Endodermal cell (in vitro differentiated cells): ENCODE measurements around the gene KDM1A. TPM values are rescaled to one million over a fixed set of nuclear protein-coding genes. Genes with fewer than 3 reads are reported as not detected.

Experiments used
- DNase-seq: peaks from one replicate; pipeline ENCODE4 v3.0.0-alpha.2; 2017
- H3K27ac ChIP-seq: 2 replicates; pipeline ENCODE4 v1.5.1; 2013; ENCODE audit warnings: mild to moderate bottlenecking, low read depth, low read length, moderate library complexity
- H3K27me3 ChIP-seq: 2 replicates; pipeline ENCODE4 v1.6.1; 2013; ENCODE audit warnings: mild to moderate bottlenecking, low read length, moderate library complexity; ENCODE audit not compliant: insufficient read depth, control insufficient read depth, poor library complexity, severe bottlenecking
- H3K36me3 ChIP-seq: 2 replicates; pipeline ENCODE4 v1.7.0; 2013; ENCODE audit warnings: mild to moderate bottlenecking, low read length, moderate library complexity; ENCODE audit not compliant: control insufficient read depth, insufficient read depth
- H3K4me1 ChIP-seq: one replicate; pipeline ENCODE4 v1.7.0; 2013; ENCODE audit warnings: low read length; ENCODE audit not compliant: control insufficient read depth, insufficient read depth
- H3K4me3 ChIP-seq: 2 replicates; pipeline ENCODE4 v1.5.1; 2013; ENCODE audit warnings: mild to moderate bottlenecking, low read length, moderate library complexity
- H3K9ac ChIP-seq: 2 replicates; pipeline ENCODE4 v1.6.1; 2013; ENCODE audit warnings: mild to moderate bottlenecking, low read length, moderate library complexity; ENCODE audit not compliant: poor library complexity, severe bottlenecking; ENCODE audit errors: extremely low read depth
- H3K9me3 ChIP-seq: 2 replicates; pipeline ENCODE4 v1.6.1; 2013; ENCODE audit warnings: mild to moderate bottlenecking, low read length, moderate library complexity; ENCODE audit not compliant: control insufficient read depth
- H3K27ac Mint-ChIP-seq: 2 replicates; pipeline ENCODE4 v1.8.0; 2020; ENCODE audit warnings: mixed read lengths
- H3K27me3 Mint-ChIP-seq: 2 replicates; pipeline ENCODE4 v1.8.0; 2021; ENCODE audit warnings: mild to moderate bottlenecking, mixed read lengths; ENCODE audit not compliant: insufficient read depth
- H3K36me3 Mint-ChIP-seq: 2 replicates; pipeline ENCODE4 v1.8.0; 2020; ENCODE audit warnings: low read depth, mixed read lengths
- H3K4me1 Mint-ChIP-seq: 2 replicates; pipeline ENCODE4 v1.8.0; 2020; ENCODE audit warnings: mixed read lengths
- H3K4me3 Mint-ChIP-seq: 2 replicates; pipeline ENCODE4 v1.8.0; 2020; ENCODE audit warnings: mild to moderate bottlenecking, moderate library complexity, mixed read lengths
- H3K9me3 Mint-ChIP-seq: 2 replicates; pipeline ENCODE4 v1.8.0; 2020; ENCODE audit warnings: mild to moderate bottlenecking, mixed read lengths
- WGBS, 2 experiments: methylation state at CpG; one replicate each; pipeline versions ENCODE4 v1.1.5 to v1.1.7; 2013; ENCODE audit warnings: missing lambda C conversion rate in 2 of 2, mixed read lengths in 1 of 2; ENCODE audit not compliant: insufficient coverage in 1 of 2, insufficient read length in 1 of 2; 5-methylcytosine and 5-hydroxymethylcytosine counted together
- microRNA-seq: library from miRNA; unstranded; fragments of <30 nt; microRNA quantifications from one replicate; pipeline ENCODE4 v1.2.0, GENCODE V29; 2020; ENCODE audit warnings: borderline microRNAs expressed
- total RNA-seq, 2 donors: library from RNA; stranded (reverse); fragmentation: NEBNext Ultra II Directional in 1 of 2; extraction: Animal tissue kit (Norgen Biotek cat#: 25700) in 1 of 2; gene quantifications; 2 replicates in 1 of 2; 3 replicates in 1 of 2; pipeline ENCODE4 v1.2.1, GENCODE V29; 2021
- TF ChIP-seq, protein P1 (sequence below): fragments of 200-600 bp; sonication (generic); conservative IDR thresholded peaks from 2 replicates; pipeline ENCODE4 v1.5.0; 2021; ENCODE audit warnings: antibody characterized with exemption, mild to moderate bottlenecking

The KDM1A gene
- total RNA-seq, 2 donors from 2014 or later: 153 to 204 TPM

GRCh38 chr1:23126801-23127200 is 107.5 kb downstream of the KDM1A start:
- Mint-ChIP-seq H3K9me3 (no peaks in the 10 kb centered on the region), H3K4me1 (peaks cover 6% of the 10 kb centered on the region), H3K4me3 (no peak overlapping the region), H3K27ac (no peak overlapping the region), H3K36me3 (peaks cover 5% of the 10 kb centered on the region), H3K27me3 (no peaks in the 10 kb centered on the region)
- H3K9ac ChIP-seq: no peak overlapping the region
- no peak overlapping the region for H3K27ac ChIP-seq
- no peak overlapping the region for H3K4me3 ChIP-seq
- TF ChIP-seq, protein P1, sequence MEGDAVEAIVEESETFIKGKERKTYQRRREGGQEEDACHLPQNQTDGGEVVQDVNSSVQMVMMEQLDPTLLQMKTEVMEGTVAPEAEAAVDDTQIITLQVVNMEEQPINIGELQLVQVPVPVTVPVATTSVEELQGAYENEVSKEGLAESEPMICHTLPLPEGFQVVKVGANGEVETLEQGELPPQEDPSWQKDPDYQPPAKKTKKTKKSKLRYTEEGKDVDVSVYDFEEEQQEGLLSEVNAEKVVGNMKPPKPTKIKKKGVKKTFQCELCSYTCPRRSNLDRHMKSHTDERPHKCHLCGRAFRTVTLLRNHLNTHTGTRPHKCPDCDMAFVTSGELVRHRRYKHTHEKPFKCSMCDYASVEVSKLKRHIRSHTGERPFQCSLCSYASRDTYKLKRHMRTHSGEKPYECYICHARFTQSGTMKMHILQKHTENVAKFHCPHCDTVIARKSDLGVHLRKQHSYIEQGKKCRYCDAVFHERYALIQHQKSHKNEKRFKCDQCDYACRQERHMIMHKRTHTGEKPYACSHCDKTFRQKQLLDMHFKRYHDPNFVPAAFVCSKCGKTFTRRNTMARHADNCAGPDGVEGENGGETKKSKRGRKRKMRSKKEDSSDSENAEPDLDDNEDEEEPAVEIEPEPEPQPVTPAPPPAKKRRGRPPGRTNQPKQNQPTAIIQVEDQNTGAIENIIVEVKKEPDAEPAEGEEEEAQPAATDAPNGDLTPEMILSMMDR: no peak
- H3K36me3 ChIP-seq: no peaks in the 10 kb centered on the region
- no peaks in the 10 kb centered on the region for H3K4me1 ChIP-seq
- no peaks in the 10 kb centered on the region for H3K9me3 ChIP-seq
- no peak for DNase-seq
- 96 to 100% methylated on average over 2 to 3 of the region's 3 CpGs for WGBS, 2 experiments
- no peaks in the 10 kb centered on the region for H3K27me3 ChIP-seq

DNA sequence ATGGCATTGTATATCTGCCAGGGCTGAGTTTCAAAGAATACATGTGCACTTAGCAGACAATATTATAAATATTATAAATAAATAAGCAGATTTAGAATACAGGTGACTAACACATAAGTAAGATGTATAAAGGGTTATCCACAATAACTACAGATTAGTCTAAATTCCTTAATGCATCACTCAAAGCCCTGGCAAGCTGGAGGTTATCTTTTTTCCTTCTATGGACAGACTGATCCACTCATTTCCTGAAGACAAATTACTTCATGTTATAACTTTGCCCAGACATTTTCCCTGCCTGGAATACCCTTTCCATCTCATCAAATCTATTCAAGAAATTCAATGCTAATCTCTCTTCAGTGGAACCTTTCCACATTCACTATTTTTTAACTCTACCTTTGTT is 110.6 kb downstream of the KDM1A start:
- H3K36me3 Mint-ChIP-seq: peaks cover 5% of the 10 kb centered on the region
- Histone ChIP-seq H3K36me3 (no peaks in the 10 kb centered on the region), H3K9ac (no peak overlapping the region), H3K4me1 (no peaks in the 10 kb centered on the region), H3K27me3 (no peaks in the 10 kb centered on the region), H3K4me3 (no peak overlapping the region), H3K9me3 (no peaks in the 10 kb centered on the region), H3K27ac (no peak overlapping the region)
- H3K4me3 Mint-ChIP-seq: no peak overlapping the region
- H3K27me3 Mint-ChIP-seq: no peaks in the 10 kb centered on the region
- TF ChIP-seq, protein P1: no peak
- H3K27ac Mint-ChIP-seq: no peak overlapping the region
- no peaks in the 10 kb centered on the region for H3K9me3 Mint-ChIP-seq
- H3K4me1 Mint-ChIP-seq: no peaks in the 10 kb centered on the region
- DNase-seq: no peak

DNA sequence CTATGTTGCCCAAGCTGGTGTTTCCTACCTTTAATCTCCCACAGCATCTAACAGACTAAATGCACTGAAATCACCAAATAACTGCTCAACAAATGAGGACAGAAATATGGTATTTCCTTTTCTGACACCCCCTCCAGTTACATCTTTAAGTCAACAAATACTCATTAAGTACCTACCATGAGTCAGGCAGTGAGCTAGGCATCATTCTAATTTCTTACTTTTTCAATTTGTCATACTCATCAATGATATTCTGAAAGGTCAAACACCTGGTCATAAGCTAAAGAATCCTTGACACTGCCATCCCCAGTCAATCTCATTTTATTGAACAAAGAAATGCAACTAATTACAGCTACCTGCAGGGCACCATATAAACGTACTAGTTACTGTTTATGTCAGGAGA is 112.8 kb downstream of the KDM1A start:
- TF ChIP-seq, protein P1: no peak
- no peak overlapping the region for H3K9ac ChIP-seq
- H3K27me3 Mint-ChIP-seq: no peaks in the 10 kb centered on the region
- no peaks in the 10 kb centered on the region for H3K27me3 ChIP-seq
- no peak overlapping the region for H3K4me3 ChIP-seq
- peaks cover 8% of the 10 kb centered on the region for H3K36me3 Mint-ChIP-seq
- H3K9me3 Mint-ChIP-seq: no peaks in the 10 kb centered on the region
- H3K4me3 Mint-ChIP-seq: no peak overlapping the region
- no peak overlapping the region for H3K27ac Mint-ChIP-seq
- no peak for DNase-seq
- H3K27ac ChIP-seq: no peak overlapping the region
- WGBS, 2 experiments: 83% methylated on average over 1 of the region's 1 CpG; no CpG with 5 or more reads in 1 of the 2 experiments
- H3K9me3 ChIP-seq: no peaks in the 10 kb centered on the region
- no peaks in the 10 kb centered on the region for H3K4me1 Mint-ChIP-seq
- peaks cover 1% of the 10 kb centered on the region for H3K36me3 ChIP-seq
- H3K4me1 ChIP-seq: no peaks in the 10 kb centered on the region

Small RNA genes within 50 kb of the gene (microRNA-seq; reads per million reads assigned to microRNA genes)
- gene MIR3115: not detected
- gene MIR4419A: not detected

Other genes with a start within 250 kb of the KDM1A start
- not detected for gene LACTBL1, start 46.6 kb upstream of the KDM1A start, total RNA-seq
- not detected for gene TEX46, start 3.6 kb upstream of the KDM1A start, total RNA-seq
- gene LUZP1, start 149.4 kb downstream of the KDM1A start, total RNA-seq: 10 to 100 TPM; 43.5 to 49.4 TPM
- gene HTR1D, start 198.0 kb downstream of the KDM1A start, total RNA-seq: 1 to 10 TPM; 2.9 to 4.1 TPM